Stimulated activated CD4-positive, alpha-beta T cell treated with anti-CD3 and anti-CD28 coated beads, Interleukin-12 subunit alpha, Interleukin-12 subunit beta, amount 100 ng/mL, for 4 hours (primary cell): Measurements from ENCODE around the gene NEDD4L.

Experiments
- DNase-seq: peaks from one replicate; pipeline ENCODE4 v3.0.0-alpha.2; 2020

NEDD4L gene

GRCh38 chr18:58217052-58217451 lies 173.0 kb downstream of the NEDD4L start:
- no peak for DNase-seq

- DNase-seq, result no peak
Measured at GRCh38 chr18:58218117-58218516, 174.1 kb downstream of the NEDD4L start.

- DNase-seq, result no peak
Measured at GRCh38 chr18:58221060-58221725, 177.2 kb downstream of the NEDD4L start.

- no peak for DNase-seq
Measured at GRCh38 chr18:58222432-58223125, 178.6 kb downstream of the NEDD4L start.

- DNase-seq, result no peak
Measured at GRCh38 chr18:58223717-58224424, 179.8 kb downstream of the NEDD4L start.

- no peak for DNase-seq
Measured at GRCh38 chr18:58224425-58224750, 180.4 kb downstream of the NEDD4L start.

GRCh38 chr18:58225101-58225500 lies 181.1 kb downstream of the NEDD4L start:
- peak; percentile 19 for DNase-seq

GRCh38 chr18:58226429-58226828 lies 182.4 kb downstream of the NEDD4L start:
- DNase-seq, result no peak

- DNase-seq, result no peak
Measured at GRCh38 chr18:58227361-58227930, 183.4 kb downstream of the NEDD4L start.

- DNase-seq, result no peak
Measured at GRCh38 chr18:58228176-58228575, 184.2 kb downstream of the NEDD4L start.

GRCh38 chr18:58228762-58229161 lies 184.7 kb downstream of the NEDD4L start:
- no peak for DNase-seq

GRCh38 chr18:58229162-58229561 lies 185.1 kb downstream of the NEDD4L start:
- DNase-seq, result no peak

- DNase-seq, result no peak
Measured at GRCh38 chr18:58230438-58231179, 186.6 kb downstream of the NEDD4L start.

- DNase-seq, result no peak
Measured at GRCh38 chr18:58231930-58232329, 187.9 kb downstream of the NEDD4L start.

- no peak for DNase-seq
Measured at GRCh38 chr18:58232668-58233067, 188.6 kb downstream of the NEDD4L start.

GRCh38 chr18:58234359-58234741 lies 190.3 kb downstream of the NEDD4L start:
- no peak for DNase-seq

GRCh38 chr18:58235001-58235436 lies 191.0 kb downstream of the NEDD4L start:
- no peak for DNase-seq

- no peak for DNase-seq
Measured at GRCh38 chr18:58239879-58240278, 195.9 kb downstream of the NEDD4L start.

- no peak for DNase-seq
Measured at GRCh38 chr18:58241026-58241679, 197.1 kb downstream of the NEDD4L start.

- DNase-seq, result no peak
Measured at GRCh38 chr18:58241877-58242276, 197.9 kb downstream of the NEDD4L start.

GRCh38 chr18:58242435-58242834 lies 198.4 kb downstream of the NEDD4L start:
- no peak for DNase-seq

- no peak for DNase-seq
Measured at GRCh38 chr18:58242968-58243367, 198.9 kb downstream of the NEDD4L start.

GRCh38 chr18:58243401-58243800 lies 199.4 kb downstream of the NEDD4L start:
- DNase-seq, result no peak
